ENCODE data around the gene ZFP36L2. TPM values are rescaled to one million over a fixed set of nuclear protein-coding genes. Genes with fewer than 3 reads are reported as not detected.

ZFP36L2 gene
- total and polyA plus RNA-seq, 9 of the 15 experiments (the other 6 are each of a cell fraction or from before 2014, with no cell fraction given), result 4.1 to 60.6 (median 20.3) TPM

- TF ChIP-seq ZBTB33 (CRISPR knock-in tag; IDR thresholded peaks at IDR 0.05) (peak; percentile 30; the same call in 1 of the 2 replicates), TRIM24 (IDR thresholded peaks at IDR 0.05) (peak; percentile 9 to 71; a peak in 2 of 4 replicates), HDAC2 (IDR thresholded peaks at IDR 0.05) (peak; percentile 52; the same call in 1 of the 2 replicates), ZNF143 (CRISPR knock-in tag; IDR thresholded peaks at IDR 0.05) (no peak), BRD4 (IDR thresholded peaks at IDR 0.05) (no peak), SPI1 (IDR thresholded peaks at IDR 0.05; ENCODE audit: borderline replicate concordance, low read depth, low read length) (no peak), BMI1 (IDR thresholded peaks at IDR 0.05; ENCODE audit: low read length) (no peak), ZNF695 (CRISPR knock-in tag; IDR thresholded peaks at IDR 0.05) (no peak), KLF13 (tag; IDR thresholded peaks at IDR 0.05; ENCODE audit: borderline replicate concordance, low read depth) (no peak), PYGO2 (tag; IDR thresholded peaks at IDR 0.05) (no peak), CHD4 (IDR thresholded peaks at IDR 0.05; ENCODE audit: insufficient read depth, insufficient replicate concordance, low read depth, low read length, poor library complexity, severe bottlenecking) (no peak), ZNF75A (CRISPR knock-in tag; IDR thresholded peaks at IDR 0.05) (no peak), NCOA2 (IDR thresholded peaks at IDR 0.05; ENCODE audit: partially characterized antibody in 2 of 2) (no peak)
- TF ChIP-seq, protein P1, sequence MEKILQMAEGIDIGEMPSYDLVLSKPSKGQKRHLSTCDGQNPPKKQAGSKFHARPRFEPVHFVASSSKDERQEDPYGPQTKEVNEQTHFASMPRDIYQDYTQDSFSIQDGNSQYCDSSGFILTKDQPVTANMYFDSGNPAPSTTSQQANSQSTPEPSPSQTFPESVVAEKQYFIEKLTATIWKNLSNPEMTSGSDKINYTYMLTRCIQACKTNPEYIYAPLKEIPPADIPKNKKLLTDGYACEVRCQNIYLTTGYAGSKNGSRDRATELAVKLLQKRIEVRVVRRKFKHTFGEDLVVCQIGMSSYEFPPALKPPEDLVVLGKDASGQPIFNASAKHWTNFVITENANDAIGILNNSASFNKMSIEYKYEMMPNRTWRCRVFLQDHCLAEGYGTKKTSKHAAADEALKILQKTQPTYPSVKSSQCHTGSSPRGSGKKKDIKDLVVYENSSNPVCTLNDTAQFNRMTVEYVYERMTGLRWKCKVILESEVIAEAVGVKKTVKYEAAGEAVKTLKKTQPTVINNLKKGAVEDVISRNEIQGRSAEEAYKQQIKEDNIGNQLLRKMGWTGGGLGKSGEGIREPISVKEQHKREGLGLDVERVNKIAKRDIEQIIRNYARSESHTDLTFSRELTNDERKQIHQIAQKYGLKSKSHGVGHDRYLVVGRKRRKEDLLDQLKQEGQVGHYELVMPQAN (IDR thresholded peaks at IDR 0.05; ENCODE audit: borderline replicate concordance), result peak; percentile 46; the same call in 1 of the 2 replicates
- TF ChIP-seq, protein P2, sequence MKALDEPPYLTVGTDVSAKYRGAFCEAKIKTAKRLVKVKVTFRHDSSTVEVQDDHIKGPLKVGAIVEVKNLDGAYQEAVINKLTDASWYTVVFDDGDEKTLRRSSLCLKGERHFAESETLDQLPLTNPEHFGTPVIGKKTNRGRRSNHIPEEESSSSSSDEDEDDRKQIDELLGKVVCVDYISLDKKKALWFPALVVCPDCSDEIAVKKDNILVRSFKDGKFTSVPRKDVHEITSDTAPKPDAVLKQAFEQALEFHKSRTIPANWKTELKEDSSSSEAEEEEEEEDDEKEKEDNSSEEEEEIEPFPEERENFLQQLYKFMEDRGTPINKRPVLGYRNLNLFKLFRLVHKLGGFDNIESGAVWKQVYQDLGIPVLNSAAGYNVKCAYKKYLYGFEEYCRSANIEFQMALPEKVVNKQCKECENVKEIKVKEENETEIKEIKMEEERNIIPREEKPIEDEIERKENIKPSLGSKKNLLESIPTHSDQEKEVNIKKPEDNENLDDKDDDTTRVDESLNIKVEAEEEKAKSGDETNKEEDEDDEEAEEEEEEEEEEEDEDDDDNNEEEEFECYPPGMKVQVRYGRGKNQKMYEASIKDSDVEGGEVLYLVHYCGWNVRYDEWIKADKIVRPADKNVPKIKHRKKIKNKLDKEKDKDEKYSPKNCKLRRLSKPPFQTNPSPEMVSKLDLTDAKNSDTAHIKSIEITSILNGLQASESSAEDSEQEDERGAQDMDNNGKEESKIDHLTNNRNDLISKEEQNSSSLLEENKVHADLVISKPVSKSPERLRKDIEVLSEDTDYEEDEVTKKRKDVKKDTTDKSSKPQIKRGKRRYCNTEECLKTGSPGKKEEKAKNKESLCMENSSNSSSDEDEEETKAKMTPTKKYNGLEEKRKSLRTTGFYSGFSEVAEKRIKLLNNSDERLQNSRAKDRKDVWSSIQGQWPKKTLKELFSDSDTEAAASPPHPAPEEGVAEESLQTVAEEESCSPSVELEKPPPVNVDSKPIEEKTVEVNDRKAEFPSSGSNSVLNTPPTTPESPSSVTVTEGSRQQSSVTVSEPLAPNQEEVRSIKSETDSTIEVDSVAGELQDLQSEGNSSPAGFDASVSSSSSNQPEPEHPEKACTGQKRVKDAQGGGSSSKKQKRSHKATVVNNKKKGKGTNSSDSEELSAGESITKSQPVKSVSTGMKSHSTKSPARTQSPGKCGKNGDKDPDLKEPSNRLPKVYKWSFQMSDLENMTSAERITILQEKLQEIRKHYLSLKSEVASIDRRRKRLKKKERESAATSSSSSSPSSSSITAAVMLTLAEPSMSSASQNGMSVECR (CRISPR knock-in tag; IDR thresholded peaks at IDR 0.05), result no peak
Observed at GRCh38 chr2:43210467-43211303, 15.7 kb downstream of the ZFP36L2 start (continued).

All from K562 (cell line).